GM23248 (cell line): ENCODE data around the gene PIP4K2C. TPM values are rescaled to one million over a fixed set of nuclear protein-coding genes. Genes with fewer than 3 reads are reported as not detected.

ENCODE experiments used
- DNase-seq: peaks from one replicate; pipeline ENCODE4 v3.0.0-alpha.2; 2015
- H2AFZ ChIP-seq: fragments of 200-600 bp; sonication (generic); 2 replicates; pipeline ENCODE4 v1.6.1; 2016; ENCODE audit warnings: antibody characterized with exemption
- H3F3A ChIP-seq: fragments of 200-600 bp; sonication (generic); 2 replicates; pipeline ENCODE4 v1.6.1; 2016; ENCODE audit warnings: mild to moderate bottlenecking, antibody characterized with exemption, mixed run types; ENCODE audit not compliant: insufficient read depth
- H3K27ac ChIP-seq: fragments of 200-600 bp; sonication (generic); 2 replicates; pipeline ENCODE4 v1.5.1; 2016; ENCODE audit warnings: mild to moderate bottlenecking
- H3K27me3 ChIP-seq: fragments of 200-600 bp; sonication (generic); replicated peaks from 2 replicates; pipeline ENCODE4 v1.6.1; 2016; ENCODE audit warnings: mild to moderate bottlenecking; ENCODE audit not compliant: insufficient read depth
- H3K36me3 ChIP-seq: fragments of 200-600 bp; sonication (generic); 2 replicates; pipeline ENCODE4 v1.6.1; 2016; ENCODE audit warnings: low read depth, mild to moderate bottlenecking
- H3K4me1 ChIP-seq: fragments of 200-600 bp; sonication (generic); 2 replicates; pipeline ENCODE4 v1.6.1; 2016; ENCODE audit warnings: mild to moderate bottlenecking; ENCODE audit not compliant: insufficient read depth
- H3K4me2 ChIP-seq: fragments of 200-600 bp; sonication (generic); one replicate; pipeline ENCODE4 v1.6.1; 2016; ENCODE audit warnings: mild to moderate bottlenecking; ENCODE audit not compliant: unreplicated experiment
- H3K4me3 ChIP-seq: fragments of 200-600 bp; sonication (generic); 2 replicates; pipeline ENCODE4 v1.5.1; 2016; ENCODE audit warnings: mild to moderate bottlenecking
- H3K79me2 ChIP-seq: fragments of 200-600 bp; sonication (generic); 2 replicates; pipeline ENCODE4 v1.6.1; 2016; ENCODE audit warnings: mild to moderate bottlenecking; ENCODE audit not compliant: insufficient read depth
- H3K9ac ChIP-seq: fragments of 200-600 bp; sonication (generic); 2 replicates; pipeline ENCODE4 v1.6.1; 2016; ENCODE audit warnings: mild to moderate bottlenecking
- H3K9me2 ChIP-seq: fragments of 200-600 bp; sonication (generic); 2 replicates; pipeline ENCODE4 v1.6.1; 2016; ENCODE audit warnings: mixed run types, mild to moderate bottlenecking, moderate library complexity; ENCODE audit not compliant: insufficient read depth
- H3K9me3 ChIP-seq: fragments of 200-600 bp; sonication (generic); one replicate; pipeline ENCODE4 v1.6.1; 2017; ENCODE audit warnings: low read depth
- H4K20me1 ChIP-seq: fragments of 200-600 bp; sonication (generic); 2 replicates; pipeline ENCODE4 v1.6.0; 2016; ENCODE audit not compliant: insufficient read depth
- EZH2 ChIP-seq: fragments of 200-600 bp; sonication (generic); IDR thresholded peaks from 2 replicates; pipeline ENCODE4 v1.6.1; 2018; ENCODE audit warnings: antibody characterized with exemption, mild to moderate bottlenecking; ENCODE audit not compliant: insufficient read depth, poor library complexity, severe bottlenecking
- EZH2phosphoT487 ChIP-seq: fragments of 200-600 bp; sonication (generic); IDR thresholded peaks from 2 replicates; pipeline ENCODE4 v1.6.1; 2018; ENCODE audit warnings: antibody characterized with exemption, moderate library complexity, mild to moderate bottlenecking, low read depth; ENCODE audit not compliant: insufficient read depth
- WGBS, 2 experiments: methylation state at CpG; one replicate each; pipeline ENCODE4 v1.1.6; 2015 to 2017; ENCODE audit warnings: low lambda C conversion rate in 2 of 2, low coverage in 1 of 2; ENCODE audit errors: missing lambda C conversion rate in 2 of 2; 5-methylcytosine and 5-hydroxymethylcytosine counted together
- in situ Hi-C: fragments of 300-500 bp; cut with MboI; formaldehyde crosslinking; loops from 2 replicates; pipeline ENCODE4 v1.15.0; 2020
- polyA plus RNA-seq: library from polyadenylated mRNA; unstranded; fragments of >200 nt; fragmentation: Nextera tagmentation; extraction: Ambion mirVana; gene quantifications from 2 replicates; pipeline ENCODE4 v1.2.1, GENCODE V29; 2016
- total RNA-seq: library from RNA; depleted of rRNA; stranded (reverse); fragments of >200 nt; shearing (Covaris generic); gene quantifications from 2 replicates; pipeline ENCODE4 v1.2.3, GENCODE V29; 2014

Gene PIP4K2C
- total and polyA plus RNA-seq, 2 experiments from 2014 or later: 22.5 to 27.3 TPM

- no peaks in the 10 kb centered on the region for H3K9me2 ChIP-seq
- WGBS, 2 experiments: 90 to 91% methylated on average over 10 to 11 of the region's 11 CpGs
- TF ChIP-seq EZH2phosphoT487: no peak
- no peak for TF ChIP-seq EZH2
- peaks cover 19% of the 10 kb centered on the region for H3K4me1 ChIP-seq
- H3F3A ChIP-seq: peaks cover 5% of the 10 kb centered on the region; the same call in 1 of the 2 replicates
- DNase-seq: no peak
- no peak overlapping the region for H3K4me3 ChIP-seq
- H3K27ac ChIP-seq: no peak overlapping the region
- H3K9ac ChIP-seq: no peak overlapping the region
- no peaks in the 10 kb centered on the region for H3K9me3 ChIP-seq
- no peaks in the 10 kb centered on the region for H3K36me3 ChIP-seq
- H3K27me3 ChIP-seq: no peaks in the 10 kb centered on the region
- no peaks in the 10 kb centered on the region for H3K79me2 ChIP-seq
- in situ Hi-C loops: no loop called here
- H3K4me2 ChIP-seq: no peak overlapping the region
- no peaks in the 10 kb centered on the region for H4K20me1 ChIP-seq
- H2AFZ ChIP-seq: no peak overlapping the region
These were observed 15.8 kb downstream of the PIP4K2C start for GRCh38 chr12:57606821-57607220.

- Histone ChIP-seq H3K79me2 (no peaks in the 10 kb centered on the region), H3K4me2 (no peak overlapping the region), H2AFZ (no peak overlapping the region), H3K4me1 (peaks cover 25% of the 10 kb centered on the region), H3K27me3 (no peaks in the 10 kb centered on the region), H3K9me3 (no peaks in the 10 kb centered on the region), H3K9ac (no peak overlapping the region), H4K20me1 (no peaks in the 10 kb centered on the region), H3K4me3 (no peak overlapping the region), H3F3A (peaks cover 5% of the 10 kb centered on the region; the same call in 1 of the 2 replicates), H3K9me2 (no peaks in the 10 kb centered on the region), H3K27ac (no peak overlapping the region), H3K36me3 (no peaks in the 10 kb centered on the region)
- in situ Hi-C loops: no loop called here
- TF ChIP-seq EZH2phosphoT487: no peak
- no peak for TF ChIP-seq EZH2
- 88 to 89% methylated on average over 12 of the region's 12 CpGs for WGBS, 2 experiments
- DNase-seq: no peak
These were observed 17.1 kb downstream of the PIP4K2C start for GRCh38 chr12:57607958-57608663.

DNA sequence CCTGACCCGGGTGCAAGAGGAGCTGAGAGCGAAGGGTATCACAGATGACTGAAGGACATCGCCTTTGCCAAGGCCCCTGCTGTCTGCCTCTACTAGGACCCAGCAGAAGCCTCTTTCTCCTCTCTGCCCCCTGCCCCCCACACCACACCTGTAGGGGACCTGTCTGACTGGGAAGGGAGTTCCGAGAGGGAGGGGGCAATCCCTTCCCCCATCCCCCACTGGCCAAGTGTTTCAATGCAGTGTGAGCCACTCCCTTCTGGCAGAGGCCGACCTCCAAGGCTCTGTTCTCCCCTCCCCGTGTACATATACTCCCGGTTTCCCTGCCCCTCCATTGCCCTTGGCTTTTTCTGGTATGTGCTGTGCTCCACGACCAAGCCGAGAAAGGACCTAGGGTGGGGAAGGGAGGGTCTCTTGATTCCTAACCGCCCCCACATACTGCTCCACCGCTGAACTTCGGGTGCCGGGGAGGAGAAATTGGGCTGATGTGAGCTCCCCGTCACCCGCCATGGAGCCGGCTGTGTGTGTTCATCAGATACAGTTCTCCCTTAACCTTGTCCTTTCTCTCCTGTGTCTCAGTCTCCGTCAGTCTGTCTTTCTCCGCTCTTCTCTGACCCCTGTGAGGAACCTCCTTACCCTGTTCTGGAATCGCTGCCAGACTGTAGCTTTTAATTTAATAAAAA, 18.2 kb downstream of the PIP4K2C start:
- H3K27ac ChIP-seq: no peak overlapping the region
- DNase-seq: no peak
- no peaks in the 10 kb centered on the region for H3K36me3 ChIP-seq
- H3K9me3 ChIP-seq: no peaks in the 10 kb centered on the region
- WGBS, 2 experiments: 40 to 51% methylated on average over 18 to 19 of the region's 19 CpGs
- H3K79me2 ChIP-seq: no peaks in the 10 kb centered on the region
- no peak overlapping the region for H3K9ac ChIP-seq
- H3K4me1 ChIP-seq: peaks cover 17% of the 10 kb centered on the region; the same call in 1 of the 2 replicates
- H3K4me3 ChIP-seq: no peak overlapping the region
- H3F3A ChIP-seq: peaks cover 5% of the 10 kb centered on the region; the same call in 1 of the 2 replicates
- in situ Hi-C loops: no loop called here
- TF ChIP-seq EZH2: no peak
- no peak for TF ChIP-seq EZH2phosphoT487
- no peaks in the 10 kb centered on the region for H3K9me2 ChIP-seq
- H2AFZ ChIP-seq: no peak overlapping the region
- no peak overlapping the region for H3K4me2 ChIP-seq
- H4K20me1 ChIP-seq: no peaks in the 10 kb centered on the region
- H3K27me3 ChIP-seq: no peaks in the 10 kb centered on the region

DNA sequence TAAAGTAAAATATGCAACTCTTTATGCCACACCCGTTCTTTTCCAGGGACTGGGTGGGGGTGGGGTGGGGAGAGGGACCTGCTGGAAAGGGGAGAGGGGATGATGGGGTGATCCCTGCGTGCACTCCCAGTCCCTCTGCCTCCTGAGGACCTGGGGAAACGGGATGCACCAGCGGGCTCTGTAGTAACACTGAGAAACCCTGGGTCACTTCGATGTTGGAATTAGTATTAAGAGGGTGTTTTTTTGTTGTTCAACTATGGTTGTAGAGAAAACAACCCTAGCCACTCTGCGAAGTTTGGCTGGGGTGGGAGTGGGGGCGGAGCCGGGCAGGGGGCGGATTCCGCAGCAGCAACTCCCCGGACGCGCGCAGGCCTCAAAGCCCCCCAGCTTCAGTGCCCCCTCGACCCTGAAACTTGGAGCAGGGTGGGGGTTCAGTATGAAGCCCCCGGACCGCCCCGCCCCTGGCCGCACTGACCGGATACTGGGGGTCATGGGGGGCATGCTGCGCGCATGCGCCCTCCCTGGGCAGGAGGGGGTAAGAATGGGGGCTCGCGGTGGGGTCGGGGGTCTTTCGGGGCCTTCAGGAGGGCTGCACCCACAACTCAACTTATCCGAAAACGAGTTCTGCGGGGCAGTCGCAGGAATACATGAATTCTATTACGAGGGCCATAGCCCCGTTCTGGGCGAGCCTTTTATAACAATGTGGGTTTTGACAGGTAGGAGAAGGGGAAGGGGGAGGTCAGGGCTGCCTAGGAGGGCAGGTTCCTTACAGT, 19.0 kb downstream of the PIP4K2C start:
- H3K4me2 ChIP-seq: peak overlapping the region; percentile 71
- peak overlapping the region; percentile 95 for H2AFZ ChIP-seq

More for the DNA sequence above, 19.0 kb downstream of the PIP4K2C start:
- no peak for DNase-seq
- Histone ChIP-seq H3K4me3 (peak overlapping the region; percentile 79), H3K9ac (peak overlapping the region; percentile 89; the same call in 1 of the 2 replicates), H3K4me1 (0 out of 2 replicates have a peak, but pooled peaks cover 16% of the 10 kb centered on the region), H3F3A (peaks cover 5% of the 10 kb centered on the region; the same call in 1 of the 2 replicates), H4K20me1 (no peaks in the 10 kb centered on the region), H3K9me3 (no peaks in the 10 kb centered on the region), H3K27ac (no peak overlapping the region), H3K9me2 (no peaks in the 10 kb centered on the region), H3K36me3 (no peaks in the 10 kb centered on the region), H3K79me2 (no peaks in the 10 kb centered on the region), H3K27me3 (no peaks in the 10 kb centered on the region)
- no peak for TF ChIP-seq EZH2phosphoT487
- TF ChIP-seq EZH2: no peak
- 13 to 16% methylated on average over 25 to 34 of the region's 34 CpGs for WGBS, 2 experiments
- in situ Hi-C loops: no loop called here
